HepG2 (cell line): ENCODE data around the gene KLHL40. TPM values are rescaled to one million over a fixed set of nuclear protein-coding genes. Genes with fewer than 3 reads are reported as not detected.

Source experiments
- AHR ChIP-seq: IDR thresholded peaks from 2 replicates; pipeline ENCODE4 v1.6.1; 2018; ENCODE audit warnings: missing genetic modification reagents, missing compliant biosample characterization
- CBFB ChIP-seq: sonication (generic); formaldehyde crosslinking; IDR thresholded peaks from 2 replicates; pipeline ENCODE4 v1.4.0; 2020; ENCODE audit warnings: missing genetic modification reagents
- CREB3 ChIP-seq: sonication (generic); formaldehyde crosslinking; IDR thresholded peaks from 2 replicates; pipeline ENCODE4 v1.5.0; 2020; ENCODE audit warnings: missing genetic modification reagents
- FOSL1 ChIP-seq: sonication (generic); formaldehyde crosslinking; IDR thresholded peaks from 2 replicates; pipeline ENCODE4 v1.9.0; 2021; ENCODE audit warnings: missing genetic modification reagents, borderline replicate concordance
- FOXO4 ChIP-seq: sonication (generic); formaldehyde crosslinking; conservative IDR thresholded peaks from 2 replicates; pipeline ENCODE4 v1.8.1; 2023; ENCODE audit warnings: missing genetic modification reagents
- HMGXB3 ChIP-seq: sonication (generic); formaldehyde crosslinking; IDR thresholded peaks from 2 replicates; pipeline ENCODE4 v1.4.0; 2020; ENCODE audit warnings: missing genetic modification reagents, borderline replicate concordance
- MLLT10 ChIP-seq: sonication (generic); formaldehyde crosslinking; IDR thresholded peaks from 2 replicates; pipeline ENCODE4 v1.4.0; 2020; ENCODE audit warnings: missing genetic modification reagents
- PATZ1 ChIP-seq: sonication (generic); formaldehyde crosslinking; IDR thresholded peaks from 2 replicates; pipeline ENCODE4 v1.4.0; 2020; ENCODE audit warnings: missing genetic modification reagents
- POGZ ChIP-seq: sonication (generic); formaldehyde crosslinking; IDR thresholded peaks from 2 replicates; pipeline ENCODE4 v1.4.0; 2020; ENCODE audit warnings: mild to moderate bottlenecking, missing genetic modification reagents
- PRDM10 ChIP-seq: sonication (generic); formaldehyde crosslinking; IDR thresholded peaks from 2 replicates; pipeline ENCODE4 v1.4.0; 2020; ENCODE audit warnings: low read depth, missing genetic modification reagents
- SATB2 ChIP-seq: sonication (generic); formaldehyde crosslinking; IDR thresholded peaks from 2 replicates; pipeline ENCODE4 v1.5.0; 2020; ENCODE audit warnings: missing genetic modification reagents
- TRIM24 ChIP-seq: sonication (generic); formaldehyde crosslinking; IDR thresholded peaks from 2 replicates; pipeline ENCODE4 v1.8.0; 2022; ENCODE audit warnings: mild to moderate bottlenecking, missing genetic modification reagents
- ZNF256 ChIP-seq: sonication (generic); formaldehyde crosslinking; conservative IDR thresholded peaks from 2 replicates; pipeline ENCODE4 v1.4.0; 2020; ENCODE audit warnings: missing genetic modification reagents
- ZNF501 ChIP-seq: sonication (generic); formaldehyde crosslinking; IDR thresholded peaks from 2 replicates; pipeline ENCODE4 v1.5.1; 2020; ENCODE audit warnings: mild to moderate bottlenecking, moderate library complexity, missing genetic modification reagents
- ZNF75D ChIP-seq: sonication (generic); formaldehyde crosslinking; IDR thresholded peaks from 2 replicates; pipeline ENCODE4 v1.8.1; 2023; ENCODE audit warnings: missing genetic modification reagents, mild to moderate bottlenecking, borderline replicate concordance
- ZSCAN25 ChIP-seq: sonication (generic); formaldehyde crosslinking; IDR thresholded peaks from 2 replicates; pipeline ENCODE4 v1.8.0; 2022; ENCODE audit warnings: mild to moderate bottlenecking, missing genetic modification reagents
- polyA plus RNA-seq, 8 experiments: library from polyadenylated mRNA; depleted of rRNA in 3 of 8; stranded (reverse) in 7 of 8; unstranded in 1 of 8; fragments of >200 nt; fragmentation: Illumina TruSeq in 4 of 8; extraction: Trizol in 4 of 8; gene quantifications; 2 replicates each; pipeline versions ENCODE4 v1.2.1 to v1.2.3, GENCODE V29; 2011 to 2016; ENCODE audit warnings: low read depth in 4 of 8, missing spikeins in 1 of 8, mixed read lengths in 1 of 8; ENCODE audit not compliant: insufficient read depth in 1 of 8
- total RNA-seq, 5 experiments: library from RNA; depleted of rRNA; stranded (reverse); fragments of >200 nt; fragmentation: Illumina TruSeq; extraction: Trizol; gene quantifications; 2 replicates each; pipeline ENCODE4 v1.2.3, GENCODE V29; 2016; ENCODE audit warnings: low read depth in 1 of 5

The KLHL40 gene
- total and polyA plus RNA-seq, 2 of the 13 experiments (the other 11 are each of a cell fraction or from before 2014, with no cell fraction given): not detected

- peak; percentile 82 for TF ChIP-seq PATZ1 (CRISPR knock-in tag)
- TF ChIP-seq CREB3: peak; percentile 88
- TF ChIP-seq CBFB (CRISPR knock-in tag): no peak
- peak; percentile 82 for TF ChIP-seq SATB2 (CRISPR knock-in tag)
- TF ChIP-seq FOXO4 (CRISPR knock-in tag): no peak
- 0 out of 2 replicates have a peak, but pooled peaks have one; percentile 15 for TF ChIP-seq ZNF501
- no peak for TF ChIP-seq POGZ (CRISPR knock-in tag)
- peak; percentile 48; the same call in 1 of the 2 replicates for TF ChIP-seq PRDM10 (CRISPR knock-in tag)
- no peak for TF ChIP-seq MLLT10 (CRISPR knock-in tag)
- no peak for TF ChIP-seq ZSCAN25 (CRISPR knock-in tag)
- peak; percentile 83 for TF ChIP-seq HMGXB3
- TF ChIP-seq FOSL1 (CRISPR knock-in tag): peak; percentile 24; the same call in 1 of the 2 replicates
- TF ChIP-seq AHR: peak; percentile 90; the same call in 1 of the 2 replicates
- TF ChIP-seq ZNF75D (CRISPR knock-in tag): 0 out of 2 replicates have a peak, but pooled peaks have one; percentile 55
- peak; percentile 93 for TF ChIP-seq ZNF256 (CRISPR knock-in tag)
- TF ChIP-seq TRIM24 (CRISPR knock-in tag): no peak
Observed at GRCh38 chr3:42701371-42702065, 16.2 kb downstream of the KLHL40 start (continued).
